ENCODE results near the gene SLC6A6.

GRCh38 chr3:14401692-14402303 is 608 bp upstream of the SLC6A6 start:
- TF ChIP-seq CTCF (IDR thresholded peaks at IDR 0.05) (no peak), POLR2A (IDR thresholded peaks at IDR 0.05) (no peak)
